Fibroblast of villous mesenchyme (primary cell): ENCODE measurements around the gene SMARCB1. TPM values are rescaled to one million over a fixed set of nuclear protein-coding genes. Genes with fewer than 3 reads are reported as not detected.

Source experiments
- DNase-seq: peaks from one replicate; pipeline ENCODE4 v3.0.0-alpha.2; 2010; ENCODE audit warnings: low read depth
- H3K4me3 ChIP-seq: 2 replicates; pipeline ENCODE4 v1.5.1; 2011; ENCODE audit warnings: low read depth, mild to moderate bottlenecking, low read length
- CTCF ChIP-seq: IDR thresholded peaks from 2 replicates; pipeline ENCODE4 v1.5.1; 2012; ENCODE audit warnings: low read depth, mild to moderate bottlenecking, low read length; ENCODE audit not compliant: insufficient read depth
- total RNA-seq: library from RNA; depleted of rRNA; stranded (reverse); fragments of >200 nt; gene quantifications from 2 replicates; pipeline ENCODE4 v1.2.3, GENCODE V29; 2012

SMARCB1 gene
- total RNA-seq, 1 donor: 61.7 TPM

- peak; percentile 74 for DNase-seq
- peak; percentile 79 for TF ChIP-seq CTCF
- H3K4me3 ChIP-seq: peak within 1 kb of the TSS; percentile 73
These were observed 18.9 kb upstream of the SMARCB1 start, which contains the start of gene CHCHD10 for GRCh38 chr22:23767673-23768548. CHCHD10 (minus strand) TSS chr22:23767972; CDS start chr22:23767874, 98 bp downstream.

- no peak for DNase-seq
- TF ChIP-seq CTCF: no peak
- no peak overlapping the region for H3K4me3 ChIP-seq
These were observed 17.3 kb upstream of the SMARCB1 start for GRCh38 chr22:23769321-23769965.

- no peak for DNase-seq
- no peak for TF ChIP-seq CTCF
- peak overlapping the region; percentile 39 for H3K4me3 ChIP-seq
These were observed 14.5 kb upstream of the SMARCB1 start for GRCh38 chr22:23772315-23772648.

- no peak for TF ChIP-seq CTCF
- DNase-seq: no peak
- peak within 1 kb of the TSS; percentile 54 for H3K4me3 ChIP-seq
These were observed 13.9 kb upstream of the SMARCB1 start, which contains the start of gene MMP11 for GRCh38 chr22:23772649-23773473. MMP11 (plus strand) TSS chr22:23772849; CDS start chr22:23772871, 22 bp downstream.

GRCh38 chr22:23773483-23774113 is 13.2 kb upstream of the SMARCB1 start:
- TF ChIP-seq CTCF: no peak
- H3K4me3 ChIP-seq: peak overlapping the region; percentile 54
- no peak for DNase-seq
